T-helper 2 cell treated with Interferon-gamma antibody and Interleukin-4, amounts not matched to agents 100 ng/mL and 5 ng/mL, for 36 hours (primary cell): ENCODE results near the gene SBK3. TPM values are rescaled to one million over a fixed set of nuclear protein-coding genes. Genes with fewer than 3 reads are reported as not detected.
"Not testable (repeated sequence)": the region's sequence is repeated elsewhere in the genome, so short reads cannot be mapped to it uniquely, and the experiment has no call there.

Source experiments
- intact Hi-C: fragments of 100-400 bp; cut with micrococcal nuclease; formaldehyde crosslinking; loops from one replicate; pipeline ENCODE4 v1.15.1; 2023
- total RNA-seq: library from RNA; stranded (reverse); gene quantifications from 2 replicates; pipeline ENCODE4 v1.2.3, GENCODE V29; 2022

The SBK3 gene
- total RNA-seq, 1 donor from 2014 or later = not detected

GRCh38 chr19:55520691-55521292 lies 24.6 kb downstream of the SBK3 start:
- intact Hi-C loops = no loop called here

- intact Hi-C loops = no loop called here
These were observed 25.7 kb downstream of the SBK3 start for GRCh38 chr19:55519451-55520311.

- intact Hi-C loops = loop anchor here (1.0 kb wide), 2 partner anchors 89 to 114 kb away; no protein-coding TSS in a partner anchor
These were observed 28.3 kb downstream of the SBK3 start for GRCh38 chr19:55516878-55517620.

DNA sequence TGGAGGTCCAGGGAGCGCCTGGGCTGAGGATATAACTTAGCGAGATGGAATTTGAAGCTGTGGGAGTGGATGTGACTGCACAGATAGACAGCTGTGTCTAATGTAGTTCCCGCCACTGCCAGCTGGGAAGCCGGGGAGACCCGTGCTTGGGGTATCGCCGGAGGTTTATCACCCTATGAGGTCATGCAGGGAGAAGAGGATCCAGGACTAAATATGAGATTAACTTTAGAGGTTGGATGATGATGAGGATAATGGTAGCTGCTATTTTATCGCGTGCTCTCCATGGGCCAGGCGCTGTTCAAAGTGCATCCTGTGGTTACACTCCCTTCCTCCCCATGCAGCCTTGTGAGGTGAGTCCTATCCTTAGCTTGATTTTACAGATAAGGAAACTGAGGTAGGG lies 37.2 kb downstream of the SBK3 start:
- intact Hi-C loops = no loop called here

- intact Hi-C loops = loop anchor here (1.0 to 5.0 kb wide), 2 partner anchors 37 to 213 kb away; no protein-coding TSS in a partner anchor
These were observed 40.4 kb downstream of the SBK3 start for GRCh38 chr19:55504981-55505380.

DNA sequence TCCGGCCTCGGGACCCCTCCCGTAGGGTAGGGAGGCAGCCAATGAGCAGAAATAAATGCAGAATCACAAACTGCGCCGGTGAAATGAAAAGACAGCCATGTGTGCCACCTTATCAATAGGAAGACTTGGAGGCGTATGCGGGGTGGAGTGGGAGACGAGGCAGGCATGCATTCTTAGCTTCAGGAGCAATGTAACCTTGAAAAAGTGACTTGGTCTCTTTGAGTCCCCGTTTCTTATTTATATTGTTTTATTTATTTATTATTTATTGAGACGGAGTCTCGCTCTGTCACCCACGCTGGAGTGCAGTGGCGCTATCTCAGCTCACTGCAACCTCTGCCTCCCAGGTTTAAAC lies 41.1 kb downstream of the SBK3 start:
- intact Hi-C loops = loop anchor here (1.0 to 5.0 kb wide), 2 partner anchors 36 to 212 kb away; no protein-coding TSS in a partner anchor

GRCh38 chr19:55503502-55504251 lies 41.7 kb downstream of the SBK3 start:
- intact Hi-C loops = loop anchor here (1.0 to 5.0 kb wide), 3 partner anchors 27 to 211 kb away; partner anchors contain the start of gene ZNF628

DNA sequence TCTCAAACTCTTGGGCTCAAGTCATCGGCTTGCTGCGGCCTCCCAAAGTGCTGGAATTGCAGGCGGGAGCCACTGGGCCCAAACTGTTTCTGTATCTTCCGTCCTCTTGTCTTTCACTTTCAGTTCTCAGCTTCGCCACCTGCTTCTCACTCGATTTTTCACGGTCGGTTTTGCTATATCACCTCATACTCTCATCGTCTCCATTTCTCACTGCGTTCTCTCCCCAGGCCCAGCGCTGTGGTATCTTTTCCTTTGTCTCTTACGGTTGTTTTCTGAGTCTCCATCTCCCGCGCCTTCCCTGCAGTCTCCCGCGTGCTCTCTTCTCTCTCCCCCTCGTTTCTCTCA lies 42.2 kb downstream of the SBK3 start:
- intact Hi-C loops = loop anchor here (1.0 to 5.0 kb wide), 2 partner anchors 27 to 211 kb away; partner anchors contain the start of gene ZNF628

GRCh38 chr19:55502197-55502952 lies 43.0 kb downstream of the SBK3 start:
- intact Hi-C loops = loop anchor here (5.0 kb wide), 1 partner anchor 210 kb away; no protein-coding TSS in a partner anchor

DNA sequence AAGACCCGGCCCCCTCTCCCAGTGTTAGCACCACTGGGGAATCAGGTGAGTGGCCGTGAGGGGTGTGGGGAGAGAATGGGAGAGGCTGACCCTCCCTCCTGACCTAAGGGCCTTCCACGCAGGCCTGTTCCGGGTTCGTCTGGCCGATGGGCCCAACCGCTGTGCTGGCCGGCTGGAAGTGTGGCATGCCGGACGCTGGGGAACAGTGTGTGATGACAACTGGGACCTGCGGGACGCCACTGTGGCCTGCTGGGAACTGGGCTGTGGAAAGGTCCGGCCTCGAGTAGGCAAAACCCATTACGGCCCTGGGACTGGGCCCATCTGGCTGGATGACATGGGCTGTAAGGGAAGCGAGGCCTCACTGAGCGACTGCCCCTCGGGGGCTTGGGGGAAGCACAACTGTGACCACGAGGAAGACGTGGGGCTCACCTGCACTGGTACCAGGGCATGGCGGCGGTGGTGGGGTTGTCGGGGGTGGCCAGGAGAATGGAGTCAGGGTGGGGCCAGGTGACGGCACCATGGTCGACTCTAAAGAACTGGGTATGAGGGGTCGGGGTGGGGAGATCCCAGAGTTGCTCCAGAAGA lies 44.9 kb downstream of the SBK3 start:
- intact Hi-C loops = loop anchor here (5.0 kb wide), 1 partner anchor 208 kb away; no protein-coding TSS in a partner anchor

DNA sequence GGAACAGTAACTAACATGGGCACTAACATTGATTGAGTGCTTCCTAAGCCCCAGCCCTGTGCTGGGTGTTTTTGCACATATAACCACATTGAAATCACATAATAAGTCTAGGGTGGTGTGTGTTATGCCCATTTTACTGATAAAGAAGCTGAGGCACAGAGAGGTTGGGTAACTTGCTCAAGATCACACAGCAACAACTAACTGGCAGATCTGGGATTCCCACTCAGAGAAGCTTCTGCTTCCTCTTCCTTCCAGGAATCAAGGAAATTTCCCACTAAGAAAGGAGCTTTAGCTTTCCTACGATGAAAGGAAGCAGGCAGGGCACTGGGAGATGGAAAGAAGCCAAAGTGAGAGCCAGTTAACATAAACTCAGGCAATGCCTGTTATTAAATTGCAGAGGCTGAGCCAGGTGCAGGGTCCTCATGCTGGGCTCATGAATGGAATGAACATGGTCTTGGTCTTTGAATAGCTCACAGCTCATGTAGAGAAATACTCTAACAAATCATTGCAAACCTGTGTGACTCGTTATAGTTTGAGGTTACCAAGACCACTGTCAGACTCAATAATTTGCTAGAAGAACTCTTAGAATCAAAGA lies 47.0 kb downstream of the SBK3 start:
- intact Hi-C loops = no loop called here

GRCh38 chr19:55497763-55498162 lies 47.6 kb downstream of the SBK3 start:
- intact Hi-C loops = no loop called here

DNA sequence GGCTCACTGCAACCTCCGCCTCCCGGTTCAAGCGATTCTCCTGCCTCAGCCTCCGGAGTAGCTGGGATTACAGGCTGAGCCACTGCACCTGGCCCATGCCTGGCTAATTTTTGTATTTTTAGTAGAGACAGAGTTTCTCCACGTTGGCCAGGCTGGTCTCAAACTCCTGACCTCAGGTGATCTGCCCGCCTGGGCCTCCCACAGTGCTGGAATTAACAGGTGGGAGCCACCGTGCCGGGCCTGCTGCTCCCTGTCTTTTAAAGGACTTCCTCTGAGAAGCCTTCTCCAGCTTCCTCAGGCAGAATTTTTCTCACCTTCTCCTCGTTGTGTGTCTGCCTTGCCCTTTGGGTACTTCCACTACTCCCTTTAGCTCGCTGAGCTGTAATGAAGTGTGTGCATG lies 48.5 kb downstream of the SBK3 start:
- intact Hi-C loops = not testable (repeated sequence)

GRCh38 chr19:55495646-55496349 lies 49.5 kb downstream of the SBK3 start:
- intact Hi-C loops = no loop called here

DNA sequence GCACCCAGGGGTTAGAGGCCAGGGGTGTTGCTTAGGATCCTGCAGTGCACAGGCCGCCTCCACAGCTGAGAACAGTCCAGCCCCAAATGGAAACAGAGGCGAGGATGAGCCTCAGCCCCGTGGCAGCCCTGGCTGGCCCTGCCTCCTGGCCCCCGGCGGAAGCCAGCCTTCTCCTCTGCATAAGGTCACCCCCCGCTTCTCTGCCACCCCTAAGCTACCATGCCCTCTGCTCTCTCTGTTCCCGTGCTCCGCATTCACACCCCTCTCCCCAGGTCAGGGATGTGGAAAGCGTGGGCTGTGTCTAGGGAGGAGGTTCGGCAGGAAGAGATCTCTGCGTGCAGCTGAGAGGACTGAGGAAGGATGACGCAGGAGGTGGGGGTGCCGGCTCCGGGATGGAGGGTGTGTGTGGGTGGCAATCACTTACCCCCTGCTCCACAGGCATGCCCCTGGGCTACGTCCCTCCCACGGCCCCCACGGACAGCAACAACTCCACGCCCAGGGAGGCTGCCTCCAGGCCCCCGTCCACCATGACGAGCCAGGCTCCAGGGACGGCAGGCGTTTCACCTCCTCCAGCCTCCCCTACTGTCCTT lies 51.1 kb downstream of the SBK3 start:
- intact Hi-C loops = no loop called here

DNA sequence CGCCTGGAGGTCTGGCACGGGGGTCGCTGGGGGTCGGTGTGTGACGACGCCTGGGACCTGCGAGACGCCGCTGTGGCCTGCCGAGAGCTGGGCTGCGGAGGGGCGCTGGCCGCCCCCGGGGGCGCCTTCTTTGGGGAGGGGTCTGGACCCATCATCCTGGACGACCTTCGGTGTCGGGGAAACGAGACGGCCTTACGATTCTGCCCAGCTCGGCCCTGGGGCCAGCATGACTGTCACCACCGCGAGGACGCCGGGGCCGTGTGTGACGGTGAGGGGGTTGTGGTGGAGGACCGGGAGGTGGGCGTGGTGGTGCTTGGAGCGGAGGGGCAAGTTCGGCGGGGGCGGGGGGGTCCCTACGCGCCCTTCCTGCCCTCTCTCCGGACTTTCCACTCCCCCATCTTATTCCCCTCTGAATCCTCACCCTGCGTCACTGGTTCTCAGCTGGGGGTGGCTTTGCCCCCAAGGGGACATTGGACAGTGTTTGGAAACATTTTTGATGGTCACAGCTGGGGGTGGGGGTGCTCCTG lies 51.6 kb downstream of the SBK3 start:
- intact Hi-C loops = no loop called here

GRCh38 chr19:55493052-55493644 lies 52.2 kb downstream of the SBK3 start:
- intact Hi-C loops = no loop called here
